SU-DHL-6 (cell line): ENCODE results near the gene TBC1D16.

Source experiments
- H2AFZ ChIP-seq: fragments of 200-600 bp; sonication (generic); 2 replicates; pipeline ENCODE4 v1.6.1; 2014; ENCODE audit warnings: low read depth, mild to moderate bottlenecking, moderate library complexity, mixed read lengths, antibody characterized with exemption, low read length; ENCODE audit not compliant: severe bottlenecking
- H3F3A ChIP-seq: fragments of 200-600 bp; shearing (Covaris generic); 2 replicates; pipeline ENCODE4 v1.6.0; 2016; ENCODE audit warnings: antibody characterized with exemption, mild to moderate bottlenecking; ENCODE audit not compliant: insufficient read depth
- H3K27ac ChIP-seq: fragments of 200-600 bp; sonication (generic); 2 replicates; pipeline ENCODE4 v1.5.1; 2016; ENCODE audit warnings: low read depth, mild to moderate bottlenecking, low read length, moderate library complexity, mixed read lengths
- H3K27me3 ChIP-seq: fragments of 200-600 bp; sonication (generic), shearing (Covaris generic); 2 replicates; pipeline ENCODE4 v1.6.0; 2014; ENCODE audit warnings: mild to moderate bottlenecking, low read length
- H3K36me3 ChIP-seq: fragments of 200-600 bp; sonication (generic); 2 replicates; pipeline ENCODE4 v1.6.1; 2014; ENCODE audit warnings: mild to moderate bottlenecking, low read length, mixed read lengths
- H3K4me2 ChIP-seq: fragments of 300-600, 200-600 bp; shearing (Covaris generic), sonication (generic); 2 replicates; pipeline ENCODE4 v1.6.0; 2014; ENCODE audit warnings: low read length, low read depth, mild to moderate bottlenecking; ENCODE audit not compliant: poor library complexity, severe bottlenecking
- H3K4me3 ChIP-seq: fragments of 200-600 bp; sonication (generic); 2 replicates; pipeline ENCODE4 v1.5.1; 2014; ENCODE audit warnings: antibody characterized with exemption, low read length, mild to moderate bottlenecking, mixed read lengths; ENCODE audit not compliant: insufficient read depth, poor library complexity, severe bottlenecking
- H3K79me2 ChIP-seq: fragments of 200-600 bp; sonication (generic); 2 replicates; pipeline ENCODE4 v1.6.1; 2014; ENCODE audit warnings: mild to moderate bottlenecking, low read length, moderate library complexity; ENCODE audit not compliant: insufficient read depth
- H3K9ac ChIP-seq: fragments of 200-600 bp; sonication (generic); 2 replicates; pipeline ENCODE4 v1.7.0; 2014; ENCODE audit warnings: mild to moderate bottlenecking, low read length
- H3K9me2 ChIP-seq: fragments of 200-600 bp; sonication (generic); replicated peaks from 2 replicates; pipeline ENCODE4 v1.6.1; 2014; ENCODE audit warnings: low read length; ENCODE audit not compliant: insufficient read depth
- H3K9me3 ChIP-seq: fragments of 200-600 bp; sonication (generic); 2 replicates; pipeline ENCODE4 v1.6.1; 2014; ENCODE audit warnings: low read length, mixed read lengths; ENCODE audit not compliant: insufficient read depth
- H4K20me1 ChIP-seq: fragments of 200-600 bp; sonication (generic); 2 replicates; pipeline ENCODE4 v1.6.1; 2014; ENCODE audit warnings: low read depth, mild to moderate bottlenecking, antibody characterized with exemption, low read length, moderate library complexity, mixed read lengths
- EZH2phosphoT487 ChIP-seq: fragments of 200-600 bp; sonication (generic), shearing (Covaris generic); conservative IDR thresholded peaks from 2 replicates; pipeline ENCODE4 v1.6.1; 2018; ENCODE audit warnings: mild to moderate bottlenecking, antibody characterized with exemption, low read length, moderate library complexity, mixed read lengths
- TF ChIP-seq, protein P1 (sequence below): fragments of 200-600 bp; sonication (generic); IDR thresholded peaks from one replicate; pipeline ENCODE4 v1.5.1; 2017; ENCODE audit warnings: antibody characterized with exemption, mild to moderate bottlenecking, low read length, moderate library complexity; ENCODE audit not compliant: insufficient read depth, poor library complexity, severe bottlenecking

TBC1D16 gene

DNA sequence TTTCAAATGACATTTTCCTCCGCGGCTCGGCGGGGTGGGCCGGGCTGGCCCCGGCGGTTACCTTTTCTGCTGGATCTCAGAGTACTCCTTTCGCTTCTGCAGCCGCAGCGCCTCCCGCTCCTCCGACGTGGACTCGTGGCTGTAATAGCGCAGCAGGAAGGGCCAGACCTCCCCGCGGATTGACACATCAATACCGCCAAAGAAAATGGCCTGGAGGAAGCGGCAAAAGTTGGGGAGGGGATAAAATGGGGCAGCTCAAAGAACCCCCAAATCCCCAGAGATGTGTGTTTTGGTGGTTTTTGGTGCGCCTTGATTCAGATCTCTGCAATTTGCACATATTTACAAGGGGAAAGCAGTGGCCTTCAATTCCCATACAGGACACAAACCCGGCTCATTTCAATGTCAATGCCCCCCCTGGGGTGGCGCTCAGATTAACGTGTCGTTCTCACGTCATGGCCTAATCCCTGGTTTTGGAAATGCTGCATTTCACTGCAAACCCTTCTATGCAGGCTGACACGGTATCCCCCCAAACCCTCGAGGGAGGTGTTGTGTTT lies 85.9 kb downstream of the TBC1D16 start:
- H3F3A ChIP-seq: no peaks in the 10 kb centered on the region
- H3K36me3 ChIP-seq: no peaks in the 10 kb centered on the region
- no peak overlapping the region for H3K27ac ChIP-seq
- H3K9ac ChIP-seq: no peak overlapping the region
- no peaks in the 10 kb centered on the region for H3K9me3 ChIP-seq
- no peak overlapping the region for H2AFZ ChIP-seq
- H4K20me1 ChIP-seq: no peaks in the 10 kb centered on the region
- no peak overlapping the region for H3K4me2 ChIP-seq
- TF ChIP-seq, protein P1, sequence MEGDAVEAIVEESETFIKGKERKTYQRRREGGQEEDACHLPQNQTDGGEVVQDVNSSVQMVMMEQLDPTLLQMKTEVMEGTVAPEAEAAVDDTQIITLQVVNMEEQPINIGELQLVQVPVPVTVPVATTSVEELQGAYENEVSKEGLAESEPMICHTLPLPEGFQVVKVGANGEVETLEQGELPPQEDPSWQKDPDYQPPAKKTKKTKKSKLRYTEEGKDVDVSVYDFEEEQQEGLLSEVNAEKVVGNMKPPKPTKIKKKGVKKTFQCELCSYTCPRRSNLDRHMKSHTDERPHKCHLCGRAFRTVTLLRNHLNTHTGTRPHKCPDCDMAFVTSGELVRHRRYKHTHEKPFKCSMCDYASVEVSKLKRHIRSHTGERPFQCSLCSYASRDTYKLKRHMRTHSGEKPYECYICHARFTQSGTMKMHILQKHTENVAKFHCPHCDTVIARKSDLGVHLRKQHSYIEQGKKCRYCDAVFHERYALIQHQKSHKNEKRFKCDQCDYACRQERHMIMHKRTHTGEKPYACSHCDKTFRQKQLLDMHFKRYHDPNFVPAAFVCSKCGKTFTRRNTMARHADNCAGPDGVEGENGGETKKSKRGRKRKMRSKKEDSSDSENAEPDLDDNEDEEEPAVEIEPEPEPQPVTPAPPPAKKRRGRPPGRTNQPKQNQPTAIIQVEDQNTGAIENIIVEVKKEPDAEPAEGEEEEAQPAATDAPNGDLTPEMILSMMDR: no peak
- no peak for TF ChIP-seq EZH2phosphoT487
- H3K4me3 ChIP-seq: no peak overlapping the region
- no peaks in the 10 kb centered on the region for H3K9me2 ChIP-seq
- H3K27me3 ChIP-seq: no peaks in the 10 kb centered on the region
- no peaks in the 10 kb centered on the region for H3K79me2 ChIP-seq

DNA sequence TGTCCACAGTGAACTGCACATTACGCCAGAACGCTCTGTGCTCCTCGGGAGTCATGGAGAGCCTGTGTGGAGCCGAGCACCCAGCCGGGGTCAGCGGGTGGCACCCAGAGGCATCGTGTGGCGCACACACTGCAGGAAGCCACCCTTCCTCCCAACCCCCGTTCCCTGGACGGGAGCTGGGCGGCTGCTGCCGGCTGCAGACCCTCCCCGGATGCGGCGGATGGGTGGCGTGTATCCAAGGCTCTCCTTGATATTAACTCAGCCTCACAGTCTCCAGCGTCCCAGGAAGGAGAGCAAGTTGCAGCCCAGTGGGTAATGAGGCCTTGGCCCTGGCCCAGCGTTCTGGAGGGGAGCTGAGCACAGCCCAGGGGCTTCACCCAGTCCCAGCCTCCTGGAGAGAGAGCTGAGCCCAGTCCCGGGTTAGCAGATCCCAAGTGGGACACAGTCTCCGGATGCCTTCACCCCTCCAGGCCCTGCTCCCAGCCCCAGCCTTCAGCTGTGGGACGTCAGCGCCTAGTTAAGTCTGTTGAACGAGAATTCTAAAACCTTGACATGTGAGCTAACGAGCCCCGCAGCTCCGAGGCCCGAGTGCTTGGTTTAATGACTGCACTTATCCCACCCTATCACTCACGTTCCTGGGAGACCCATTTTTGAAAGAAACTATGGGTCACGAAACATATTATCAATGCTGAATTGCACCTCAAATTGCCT lies 86.6 kb downstream of the TBC1D16 start:
- Histone ChIP-seq H3K27ac (no peak overlapping the region), H3K4me3 (no peak overlapping the region), H3K36me3 (no peaks in the 10 kb centered on the region), H3K9me3 (no peaks in the 10 kb centered on the region), H4K20me1 (no peaks in the 10 kb centered on the region), H3K27me3 (no peaks in the 10 kb centered on the region), H2AFZ (no peak overlapping the region), H3F3A (no peaks in the 10 kb centered on the region), H3K9ac (no peak overlapping the region), H3K79me2 (no peaks in the 10 kb centered on the region), H3K4me2 (no peak overlapping the region), H3K9me2 (no peaks in the 10 kb centered on the region)
- TF ChIP-seq, protein P1: no peak
- no peak for TF ChIP-seq EZH2phosphoT487

GRCh38 chr17:79948406-79948944 lies 87.2 kb downstream of the TBC1D16 start:
- Histone ChIP-seq H3K36me3 (no peaks in the 10 kb centered on the region), H3K27ac (no peak overlapping the region), H4K20me1 (no peaks in the 10 kb centered on the region), H3K9ac (no peak overlapping the region), H2AFZ (no peak overlapping the region), H3K4me3 (no peak overlapping the region), H3K27me3 (no peaks in the 10 kb centered on the region), H3K9me3 (no peaks in the 10 kb centered on the region), H3K79me2 (no peaks in the 10 kb centered on the region), H3K9me2 (no peaks in the 10 kb centered on the region), H3K4me2 (no peak overlapping the region), H3F3A (no peaks in the 10 kb centered on the region)
- TF ChIP-seq EZH2phosphoT487: no peak
- TF ChIP-seq, protein P1: no peak
